Astrocyte of the spinal cord (primary cell): ENCODE results near the gene NAA11.

ENCODE experiments used
- DNase-seq: peaks from one replicate; pipeline ENCODE4 v3.0.0; 2011; ENCODE audit warnings: low read depth, low spot score
- H3K4me3 ChIP-seq: 2 replicates; pipeline ENCODE4 v1.5.1; 2011; ENCODE audit warnings: low read depth, mild to moderate bottlenecking, low read length, moderate library complexity
- in situ Hi-C: cut with HindIII; loops from 2 replicates; pipeline ENCODE4 v1.10.0; 2017; ENCODE audit warnings: low sequenced_read_pairs
- TF ChIP-seq, protein P1 (sequence below): IDR thresholded peaks from 2 replicates; pipeline ENCODE4 v1.5.1; 2012; ENCODE audit warnings: low read depth, mild to moderate bottlenecking, low read length, inconsistent platforms

The NAA11 gene

DNA sequence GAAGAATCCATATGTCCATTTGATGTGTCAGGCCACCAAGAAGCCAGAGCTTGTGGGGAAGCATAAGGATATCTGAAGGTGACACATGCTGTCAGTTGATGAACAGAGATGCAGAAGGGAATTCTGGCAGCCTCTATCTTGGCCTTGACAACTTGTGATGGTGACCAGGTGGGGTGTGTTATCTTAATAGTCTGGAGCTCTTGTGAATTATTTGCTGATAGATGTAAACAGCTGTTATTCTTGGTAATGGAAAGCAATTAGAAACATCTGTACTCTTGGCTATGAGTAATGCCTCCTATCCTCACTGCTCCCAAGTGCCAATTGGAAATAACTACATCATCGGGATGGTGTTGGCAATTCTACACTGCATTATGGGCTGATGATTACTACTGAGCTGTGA, 51.9 kb downstream of the NAA11 start:
- in situ Hi-C loops, result no loop called here
- H3K4me3 ChIP-seq, result no peak overlapping the region
- no peak for DNase-seq
- TF ChIP-seq, protein P1, sequence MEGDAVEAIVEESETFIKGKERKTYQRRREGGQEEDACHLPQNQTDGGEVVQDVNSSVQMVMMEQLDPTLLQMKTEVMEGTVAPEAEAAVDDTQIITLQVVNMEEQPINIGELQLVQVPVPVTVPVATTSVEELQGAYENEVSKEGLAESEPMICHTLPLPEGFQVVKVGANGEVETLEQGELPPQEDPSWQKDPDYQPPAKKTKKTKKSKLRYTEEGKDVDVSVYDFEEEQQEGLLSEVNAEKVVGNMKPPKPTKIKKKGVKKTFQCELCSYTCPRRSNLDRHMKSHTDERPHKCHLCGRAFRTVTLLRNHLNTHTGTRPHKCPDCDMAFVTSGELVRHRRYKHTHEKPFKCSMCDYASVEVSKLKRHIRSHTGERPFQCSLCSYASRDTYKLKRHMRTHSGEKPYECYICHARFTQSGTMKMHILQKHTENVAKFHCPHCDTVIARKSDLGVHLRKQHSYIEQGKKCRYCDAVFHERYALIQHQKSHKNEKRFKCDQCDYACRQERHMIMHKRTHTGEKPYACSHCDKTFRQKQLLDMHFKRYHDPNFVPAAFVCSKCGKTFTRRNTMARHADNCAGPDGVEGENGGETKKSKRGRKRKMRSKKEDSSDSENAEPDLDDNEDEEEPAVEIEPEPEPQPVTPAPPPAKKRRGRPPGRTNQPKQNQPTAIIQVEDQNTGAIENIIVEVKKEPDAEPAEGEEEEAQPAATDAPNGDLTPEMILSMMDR, result no peak

DNA sequence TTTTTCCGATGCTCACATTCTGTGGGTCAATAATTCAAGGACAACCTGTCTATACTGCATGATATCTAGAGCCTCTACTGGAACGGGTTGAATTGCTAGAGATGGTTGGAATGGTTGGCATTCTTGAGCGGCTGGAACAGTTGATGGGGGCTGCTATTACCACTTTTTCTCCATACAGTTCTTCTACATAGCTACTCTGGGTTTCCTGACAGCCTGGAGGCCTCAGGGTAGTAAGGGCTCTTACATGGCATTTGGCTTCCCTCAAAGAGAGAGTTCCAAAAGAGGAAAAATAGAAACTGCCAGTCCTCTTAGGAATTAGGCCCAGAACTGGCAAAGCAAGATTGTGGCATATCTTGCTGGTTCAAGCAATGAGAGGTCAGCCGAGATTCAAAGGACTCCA, 53.1 kb downstream of the NAA11 start:
- no peak overlapping the region for H3K4me3 ChIP-seq
- TF ChIP-seq, protein P1, result no peak
- in situ Hi-C loops, result no loop called here
- no peak for DNase-seq

GRCh38 chr4:79272126-79272525, 53.7 kb downstream of the NAA11 start:
- TF ChIP-seq, protein P1, result no peak
- H3K4me3 ChIP-seq, result no peak overlapping the region
- DNase-seq, result no peak
- in situ Hi-C loops, result no loop called here

- no peak for DNase-seq
- in situ Hi-C loops, result no loop called here
- TF ChIP-seq, protein P1, result no peak
- H3K4me3 ChIP-seq, result no peak overlapping the region
Observed at GRCh38 chr4:79267671-79268070, 58.2 kb downstream of the NAA11 start.
